MM.1S (cell line): ENCODE results near the gene CTNNA2.

Source experiments
- DNase-seq: peaks from one replicate; pipeline ENCODE4 v3.0.0-alpha.2; 2015
- H2AFZ ChIP-seq: fragments of 300-600 bp; sonication (generic); 2 replicates; pipeline ENCODE4 v1.6.0; 2016; ENCODE audit warnings: antibody characterized with exemption, low read length
- H3F3A ChIP-seq: fragments of 300-600 bp; sonication (generic); 2 replicates; pipeline ENCODE4 v1.6.1; 2016; ENCODE audit warnings: mild to moderate bottlenecking, antibody characterized with exemption, low read length, moderate library complexity, mixed read lengths; ENCODE audit not compliant: insufficient read depth
- H3K27ac ChIP-seq: fragments of 300-600 bp; sonication (generic); 2 replicates; pipeline ENCODE4 v1.5.1; 2016; ENCODE audit warnings: mild to moderate bottlenecking, low read length
- H3K27me3 ChIP-seq: fragments of 300-600 bp; sonication (generic); replicated peaks from 2 replicates; pipeline ENCODE4 v1.6.0; 2016; ENCODE audit warnings: low read length; ENCODE audit not compliant: insufficient read depth
- H3K36me3 ChIP-seq: fragments of 300-600 bp; sonication (generic); replicated peaks from 2 replicates; pipeline ENCODE4 v1.6.1; 2016; ENCODE audit warnings: mild to moderate bottlenecking, low read length, mixed read lengths; ENCODE audit not compliant: insufficient read depth
- H3K4me1 ChIP-seq: fragments of 300-600 bp; sonication (generic); 2 replicates; pipeline ENCODE4 v1.6.1; 2016; ENCODE audit warnings: low read length, mixed read lengths
- H3K4me2 ChIP-seq: fragments of 300-600 bp; sonication (generic); 2 replicates; pipeline ENCODE4 v1.6.0; 2016; ENCODE audit warnings: low read depth, low read length
- H3K4me3 ChIP-seq: fragments of 300-600 bp; sonication (generic); 2 replicates; pipeline ENCODE4 v1.5.1; 2016; ENCODE audit warnings: low read length, mixed read lengths
- H3K79me2 ChIP-seq: fragments of 300-600 bp; sonication (generic); 2 replicates; pipeline ENCODE4 v1.6.1; 2016; ENCODE audit warnings: mixed run types, low read length, mixed read lengths
- H3K9ac ChIP-seq: fragments of 300-600 bp; sonication (generic); 2 replicates; pipeline ENCODE4 v1.6.1; 2016; ENCODE audit warnings: low read length, mixed read lengths
- H3K9me2 ChIP-seq: fragments of 300-600 bp; sonication (generic); replicated peaks from 2 replicates; pipeline ENCODE4 v1.6.1; 2016; ENCODE audit warnings: mild to moderate bottlenecking, low read length, mixed read lengths; ENCODE audit not compliant: insufficient read depth
- H3K9me3 ChIP-seq: fragments of 300-600 bp; sonication (generic); replicated peaks from 2 replicates; pipeline ENCODE4 v1.6.1; 2016; ENCODE audit warnings: mild to moderate bottlenecking, low read length, mixed read lengths; ENCODE audit not compliant: insufficient read depth
- H4K20me1 ChIP-seq: fragments of 300-600 bp; sonication (generic); 2 replicates; pipeline ENCODE4 v1.6.1; 2016; ENCODE audit warnings: mild to moderate bottlenecking, low read length, moderate library complexity, mixed read lengths; ENCODE audit not compliant: insufficient read depth
- CTCF ChIP-seq: fragments of 300-600 bp; sonication (generic); IDR thresholded peaks from 2 replicates; pipeline ENCODE4 v1.5.1; 2016; ENCODE audit warnings: antibody characterized with exemption, low read length, mixed read lengths
- EZH2 ChIP-seq: fragments of 300-600 bp; sonication (generic); optimal IDR thresholded peaks from 2 replicates; pipeline ENCODE3; 2017; ENCODE audit warnings: low read depth, mild to moderate bottlenecking, antibody characterized with exemption, low read length, mixed read lengths
- EZH2phosphoT487 ChIP-seq: fragments of 300-600 bp; sonication (generic); IDR thresholded peaks from 2 replicates; pipeline ENCODE4 v1.6.1; 2018; ENCODE audit warnings: antibody characterized with exemption, low read length

Gene CTNNA2

DNA sequence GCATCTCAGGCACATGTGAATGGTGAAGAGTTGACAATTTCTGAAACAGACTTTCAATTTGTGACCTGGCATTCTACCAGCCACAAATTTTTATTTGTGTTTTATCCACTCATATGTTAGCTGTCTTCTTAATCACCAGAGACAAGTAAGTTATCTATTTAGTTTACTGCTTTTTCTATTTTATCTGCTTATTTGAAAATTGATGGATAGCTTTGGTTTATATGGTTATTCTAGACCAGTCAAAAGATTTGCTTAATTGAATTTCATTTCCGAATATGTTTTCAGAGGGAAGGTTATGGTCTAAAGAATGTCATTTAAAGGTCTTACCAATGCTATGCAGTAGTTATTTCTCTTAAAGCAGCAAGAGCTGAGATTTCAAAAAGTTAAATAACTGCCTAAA is 835.2 kb downstream of the CTNNA2 start:
- no peak overlapping the region for H3K4me3 ChIP-seq
- no peaks in the 10 kb centered on the region for H3K4me1 ChIP-seq
- no peak overlapping the region for H3K27ac ChIP-seq
- no peaks in the 10 kb centered on the region for H3K27me3 ChIP-seq
- TF ChIP-seq EZH2phosphoT487 (no peak), CTCF (no peak), EZH2 (no peak)
- H3K36me3 ChIP-seq = no peaks in the 10 kb centered on the region
- H3K79me2 ChIP-seq = no peaks in the 10 kb centered on the region
- no peak overlapping the region for H3K9ac ChIP-seq
- H3K9me2 ChIP-seq = no peaks in the 10 kb centered on the region
- H3K9me3 ChIP-seq = no peaks in the 10 kb centered on the region
- no peak overlapping the region for H2AFZ ChIP-seq
- H3F3A ChIP-seq = no peaks in the 10 kb centered on the region
- no peaks in the 10 kb centered on the region for H4K20me1 ChIP-seq
- DNase-seq = no peak
- no peak overlapping the region for H3K4me2 ChIP-seq

GRCh38 chr2:80348953-80349352 is 836.1 kb downstream of the CTNNA2 start:
- Histone ChIP-seq H3K27me3 (no peaks in the 10 kb centered on the region), H4K20me1 (no peaks in the 10 kb centered on the region), H3F3A (no peaks in the 10 kb centered on the region), H3K4me3 (no peak overlapping the region), H3K9ac (no peak overlapping the region), H3K9me2 (no peaks in the 10 kb centered on the region), H3K9me3 (no peaks in the 10 kb centered on the region), H3K79me2 (no peaks in the 10 kb centered on the region), H3K36me3 (no peaks in the 10 kb centered on the region), H3K4me2 (no peak overlapping the region), H2AFZ (no peak overlapping the region), H3K27ac (no peak overlapping the region), H3K4me1 (no peaks in the 10 kb centered on the region)
- TF ChIP-seq EZH2 = no peak
- no peak for TF ChIP-seq EZH2phosphoT487
- no peak for TF ChIP-seq CTCF
- no peak for DNase-seq

DNA sequence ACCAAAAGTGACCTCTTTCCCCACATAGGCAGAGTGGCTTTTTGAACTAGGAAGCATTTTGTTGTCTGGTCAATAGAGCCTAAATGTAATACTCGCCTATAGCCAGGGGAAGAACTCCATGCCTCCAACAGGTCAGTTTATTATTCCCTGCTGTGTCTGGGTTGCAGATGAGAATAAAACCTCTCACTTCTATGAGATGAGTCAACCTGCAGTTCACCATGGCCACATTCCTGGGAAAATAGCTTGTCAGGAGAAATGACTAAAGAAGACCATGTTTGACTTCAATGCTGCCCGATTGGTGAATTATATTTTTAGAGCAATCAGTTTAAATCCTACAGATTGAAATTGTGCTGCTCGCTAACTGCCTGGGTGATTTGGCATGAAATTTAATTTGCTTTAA is 838.4 kb downstream of the CTNNA2 start:
- Histone ChIP-seq H3K9me2 (no peaks in the 10 kb centered on the region), H3K4me1 (no peaks in the 10 kb centered on the region), H4K20me1 (no peaks in the 10 kb centered on the region), H3K9me3 (no peaks in the 10 kb centered on the region), H3K4me2 (no peak overlapping the region), H3K27ac (no peak overlapping the region), H3K27me3 (no peaks in the 10 kb centered on the region), H3K36me3 (no peaks in the 10 kb centered on the region), H2AFZ (no peak overlapping the region), H3K79me2 (no peaks in the 10 kb centered on the region), H3K9ac (no peak overlapping the region), H3F3A (no peaks in the 10 kb centered on the region), H3K4me3 (no peak overlapping the region)
- TF ChIP-seq EZH2 (no peak), EZH2phosphoT487 (no peak), CTCF (no peak)
- DNase-seq = no peak
